GM21447 (cell line): ENCODE results near the gene NUDT4B.
"Not testable (repeated sequence)": the region's sequence is repeated elsewhere in the genome, so short reads cannot be mapped to it uniquely, and the experiment has no call there.

Experiments
- ATAC-seq: cut with Tn5 transposase; IDR thresholded peaks from one replicate; pipeline ENCODE4 v1.9.1; 2021; ENCODE audit not compliant: unreplicated experiment

The NUDT4B gene

GRCh38 chr1:148793762-148794332 lies 45.3 kb downstream of the NUDT4B start:
- ATAC-seq: not testable (repeated sequence)
